IMR-90 (cell line): ENCODE measurements around the gene CDH22. TPM values are rescaled to one million over a fixed set of nuclear protein-coding genes. Genes with fewer than 3 reads are reported as not detected.

Experiments
- ATAC-seq: fragments of 200-7000 bp; cut with Tn5 transposase; 2 replicates; pipeline ENCODE4 v1.9.1; 2020; ENCODE audit warnings: low read depth, mild to moderate bottlenecking, moderate library complexity
- BruUV-seq: library from RNA; stranded (reverse); fragments of 400-500 nt; replicated peaks from 2 replicates; lab custom pipeline; 2021; lab: Mats Ljungman, UMichigan
- CTCF ChIA-PET: fragments of 300-600 bp; formaldehyde crosslinking; extraction: SDS; loops from one replicate; lab custom pipeline; 2021; ENCODE audit warnings: antibody characterized with exemption; lab: Yijun Ruan, JAX
- POLR2A ChIA-PET: fragments of 300-600 bp; sonication (Branson Sonifier 250); formaldehyde crosslinking; loops from one replicate; lab custom pipeline; 2022; ENCODE audit warnings: antibody characterized with exemption; ENCODE audit not compliant: unreplicated experiment; lab: Charles Lee
- DNase-seq: peaks from one replicate; pipeline ENCODE4 v3.0.0; 2013
- H2AFZ ChIP-seq: replicated peaks from 2 replicates; pipeline ENCODE3; 2013; ENCODE audit warnings: low read length, mild to moderate bottlenecking; ENCODE audit not compliant: poor library complexity
- H2AK5ac ChIP-seq: 2 replicates; pipeline ENCODE4 v1.6.1; 2013; ENCODE audit warnings: low read depth, low read length, inconsistent platforms
- H2AK9ac ChIP-seq: replicated peaks from 2 replicates; pipeline ENCODE3; 2013; ENCODE audit warnings: mild to moderate bottlenecking, low read depth, low read length, moderate library complexity; ENCODE audit not compliant: poor library complexity
- H2BK120ac ChIP-seq: 2 replicates; pipeline ENCODE4 v1.6.1; 2013; ENCODE audit warnings: low read depth, low read length, inconsistent platforms
- H2BK15ac ChIP-seq: 3 replicates; pipeline ENCODE4 v1.6.1; 2013; ENCODE audit warnings: low read depth, low read length, inconsistent platforms
- H2BK20ac ChIP-seq: 2 replicates; pipeline ENCODE4 v1.6.1; 2013; ENCODE audit warnings: low read depth, mild to moderate bottlenecking, inconsistent platforms, low read length, moderate library complexity
- H2BK5ac ChIP-seq: 2 replicates; pipeline ENCODE4 v1.6.1; 2013; ENCODE audit warnings: mild to moderate bottlenecking, low read depth, low read length, inconsistent platforms; ENCODE audit not compliant: poor library complexity, severe bottlenecking
- H3K14ac ChIP-seq: replicated peaks from 2 replicates; pipeline ENCODE4 v1.6.1; 2013; ENCODE audit warnings: low read depth, low read length, inconsistent platforms
- H3K18ac ChIP-seq: 2 replicates; pipeline ENCODE4 v1.6.1; 2013; ENCODE audit warnings: low read depth, low read length, control low read depth
- H3K23ac ChIP-seq: 2 replicates; pipeline ENCODE4 v1.6.1; 2013; ENCODE audit warnings: low read depth, low read length, inconsistent platforms
- H3K27ac ChIP-seq: 2 replicates; pipeline ENCODE4 v1.5.1; 2013; ENCODE audit warnings: mild to moderate bottlenecking, control low read depth, low read length; ENCODE audit not compliant: insufficient read depth
- H3K27me3 ChIP-seq: 2 replicates; pipeline ENCODE4 v1.6.1; 2013; ENCODE audit warnings: low read length; ENCODE audit not compliant: control insufficient read depth, insufficient read depth
- H3K36me3 ChIP-seq: 2 replicates; pipeline ENCODE4 v1.6.1; 2013; ENCODE audit warnings: low read length, mixed read lengths; ENCODE audit not compliant: control insufficient read depth, insufficient read depth
- H3K4ac ChIP-seq: 2 replicates; pipeline ENCODE4 v1.6.1; 2013; ENCODE audit warnings: low read depth, low read length, inconsistent platforms
- H3K4me1 ChIP-seq: 2 replicates; pipeline ENCODE4 v1.6.1; 2013; ENCODE audit warnings: low read length, mixed read lengths; ENCODE audit not compliant: control insufficient read depth, insufficient read depth
- H3K4me2 ChIP-seq: 2 replicates; pipeline ENCODE4 v1.6.1; 2013; ENCODE audit warnings: low read depth, mild to moderate bottlenecking, control low read depth, low read length, moderate library complexity
- H3K4me3 ChIP-seq: 2 replicates; pipeline ENCODE4 v1.5.1; 2013; ENCODE audit warnings: low read depth, mild to moderate bottlenecking, control low read depth, low read length, moderate library complexity; ENCODE audit not compliant: insufficient read depth
- H3K56ac ChIP-seq: 2 replicates; pipeline ENCODE4 v1.6.1; 2013; ENCODE audit warnings: low read length, inconsistent platforms; ENCODE audit not compliant: insufficient read depth; ENCODE audit errors: extremely low read depth
- H3K79me1 ChIP-seq, 2 experiments: 2 replicates each; pipeline ENCODE4 v1.6.1; 2013; ENCODE audit warnings: low read length in 2 of 2, inconsistent platforms in 1 of 2, low read depth in 1 of 2
- H3K9ac ChIP-seq: 2 replicates; pipeline ENCODE4 v1.6.1; 2013; ENCODE audit warnings: low read depth, low read length, control low read depth
- H3K9me1 ChIP-seq: 2 replicates; pipeline ENCODE4 v1.6.1; 2013; ENCODE audit warnings: low read length, inconsistent platforms; ENCODE audit not compliant: insufficient read depth
- H3K9me3 ChIP-seq: 2 replicates; pipeline ENCODE4 v1.6.1; 2013; ENCODE audit warnings: low read length; ENCODE audit not compliant: control insufficient read depth, insufficient read depth
- H4K20me1 ChIP-seq: 2 replicates; pipeline ENCODE4 v1.6.1; 2013; ENCODE audit warnings: low read length, inconsistent platforms; ENCODE audit not compliant: insufficient read depth
- H4K5ac ChIP-seq: 2 replicates; pipeline ENCODE4 v1.6.1; 2013; ENCODE audit warnings: mild to moderate bottlenecking, low read depth, low read length, control low read depth
- H4K8ac ChIP-seq, 2 experiments: 2 replicates each; pipeline ENCODE4 v1.6.1; 2013; ENCODE audit warnings: low read depth in 2 of 2, low read length in 2 of 2, control low read depth in 1 of 2, inconsistent platforms in 1 of 2
- H4K91ac ChIP-seq: 2 replicates; pipeline ENCODE4 v1.6.1; 2013; ENCODE audit warnings: low read depth, low read length, inconsistent platforms; ENCODE audit not compliant: insufficient read depth
- MAZ ChIP-seq: IDR thresholded peaks from 2 replicates; pipeline ENCODE4 v1.6.1; 2012; ENCODE audit warnings: low read depth, mild to moderate bottlenecking, low read length, improper control_type of control experiment, moderate library complexity, borderline replicate concordance
- MXI1 ChIP-seq: IDR thresholded peaks from 2 replicates; pipeline ENCODE4 v1.6.1; 2012; ENCODE audit warnings: low read depth, mild to moderate bottlenecking, low read length, moderate library complexity, borderline replicate concordance
- WGBS, 2 experiments: methylation state at CpG; one replicate each; pipeline versions ENCODE4 v1.1.5 to v1.1.7; 2013; ENCODE audit warnings: missing lambda C conversion rate in 2 of 2; ENCODE audit not compliant: insufficient read length in 1 of 2; ENCODE audit errors: extremely low coverage in 2 of 2; 5-methylcytosine and 5-hydroxymethylcytosine counted together
- dilution Hi-C: fragments of 300-500 bp; cut with HindIII; formaldehyde crosslinking; loops from one replicate; pipeline ENCODE4 v1.14.3; 2018; ENCODE audit warnings: low sequenced_read_pairs; ENCODE audit not compliant: unreplicated experiment
- in situ Hi-C: fragments of 300-500 bp; cut with MboI; formaldehyde crosslinking; loops from 3 replicates; pipeline ENCODE4 v1.14.3; 2019; ENCODE audit warnings: low sequenced_read_pairs, inconsistent platforms, mixed read lengths
- intact Hi-C: fragments of 100-400 bp; cut with micrococcal nuclease; formaldehyde crosslinking; loops from 2 replicates; pipeline ENCODE4 v1.10.0; 2022
- polyA plus RNA-seq, 3 experiments: library from polyadenylated mRNA; depleted of rRNA; stranded (reverse); fragments of >200 nt; gene quantifications; 2 replicates each; pipeline ENCODE4 v1.2.3, GENCODE V29; 2012; ENCODE audit warnings: low replicate concordance in 1 of 3
- total RNA-seq: library from RNA; depleted of rRNA; stranded (reverse); fragments of >200 nt; gene quantifications from 2 replicates; pipeline ENCODE4 v1.2.3, GENCODE V29; 2012

Gene CDH22
- total and polyA plus RNA-seq, 2 of the 4 experiments (the other 2 are of a cell fraction), result not detected

GRCh38 chr20:46177768-46178167 lies 130.5 kb downstream of the CDH22 start:
- no TSS peak for BruUV-seq
- Histone ChIP-seq H3K9me3 (no peaks in the 10 kb centered on the region), H3K27me3 (peaks cover 43% of the 10 kb centered on the region), H3K27ac (no peak overlapping the region), H2BK120ac (no peak overlapping the region), H3K4me2 (no peak overlapping the region), H3K23ac (no peak overlapping the region), H3K4me3 (no peak overlapping the region), H4K8ac (no peak overlapping the region), H3K14ac (no peak overlapping the region), H3K4ac (no peak overlapping the region), H3K18ac (no peak overlapping the region), H4K91ac (no peak overlapping the region), H2BK15ac (no peak overlapping the region), H3K4me1 (no peaks in the 10 kb centered on the region), H2AK9ac (no peak overlapping the region), H4K20me1 (no peaks in the 10 kb centered on the region), H4K5ac (no peak overlapping the region), H2AFZ (no peak overlapping the region), H3K79me1 (no peaks in the 10 kb centered on the region), H2BK20ac (no peak overlapping the region), H3K36me3 (no peaks in the 10 kb centered on the region), H3K9me1 (no peaks in the 10 kb centered on the region), H3K56ac (no peak overlapping the region), H2BK5ac (no peak overlapping the region), H3K9ac (no peak overlapping the region), H2AK5ac (no peak overlapping the region)
- TF ChIP-seq MXI1 (no peak), MAZ (no peak)
- in situ Hi-C loops (no loop called here), dilution Hi-C loops (no loop called here), intact Hi-C loops (no loop called here)
- WGBS, 2 experiments, result 62% methylated on average over 5 of the region's 15 CpGs; no CpG with 5 or more reads in 1 of the 2 experiments
- no peak for ATAC-seq
- ChIA-PET POLR2A (no interaction called here), CTCF (no interaction called here)
- DNase-seq, result no peak
